HT-29 (cell line): ENCODE results near the gene ZNF280B. TPM values are rescaled to one million over a fixed set of nuclear protein-coding genes. Genes with fewer than 3 reads are reported as not detected.
A peak's percentile ranks its signal among the peaks of the same experiment; 100 is the strongest.
"Not testable (repeated sequence)": the region's sequence is repeated elsewhere in the genome, so short reads cannot be mapped to it uniquely, and the experiment has no call there.

Source experiments
- DNase-seq: peaks from one replicate; pipeline ENCODE4 v3.0.0-alpha.2; 2015; ENCODE audit warnings: low spot score
- total RNA-seq: library from RNA; depleted of rRNA; stranded (reverse); fragments of >200 nt; shearing (Covaris generic); gene quantifications from 2 replicates; pipeline ENCODE4 v1.2.3, GENCODE V29; 2014

The ZNF280B gene
- total RNA-seq, 1 experiment from 2014 or later = not detected

DNA sequence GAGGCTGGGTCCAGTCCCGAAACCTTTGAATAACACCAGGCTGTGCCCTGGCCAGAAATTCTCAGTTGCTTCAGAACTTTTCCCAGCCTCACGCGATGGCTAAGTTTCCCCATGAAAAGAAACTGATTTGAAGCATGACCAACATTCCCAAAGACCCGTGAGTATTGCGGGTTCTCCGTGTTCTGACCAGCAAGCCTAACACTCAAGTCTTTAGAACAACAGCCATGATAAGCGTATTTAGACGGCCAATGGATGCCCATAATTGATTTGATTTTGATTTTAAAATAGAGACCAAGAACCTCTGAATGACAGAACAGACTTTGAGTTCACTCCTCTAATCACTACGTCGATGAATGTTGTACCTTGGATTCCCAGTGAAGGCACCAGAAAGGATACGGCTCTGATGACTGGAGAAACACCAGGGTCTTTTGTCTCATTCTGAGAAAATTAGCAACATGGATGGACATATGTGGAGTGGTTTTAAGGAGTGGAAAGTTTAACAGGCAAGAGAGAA is 43.9 kb downstream of the ZNF280B start:
- no peak for DNase-seq

DNA sequence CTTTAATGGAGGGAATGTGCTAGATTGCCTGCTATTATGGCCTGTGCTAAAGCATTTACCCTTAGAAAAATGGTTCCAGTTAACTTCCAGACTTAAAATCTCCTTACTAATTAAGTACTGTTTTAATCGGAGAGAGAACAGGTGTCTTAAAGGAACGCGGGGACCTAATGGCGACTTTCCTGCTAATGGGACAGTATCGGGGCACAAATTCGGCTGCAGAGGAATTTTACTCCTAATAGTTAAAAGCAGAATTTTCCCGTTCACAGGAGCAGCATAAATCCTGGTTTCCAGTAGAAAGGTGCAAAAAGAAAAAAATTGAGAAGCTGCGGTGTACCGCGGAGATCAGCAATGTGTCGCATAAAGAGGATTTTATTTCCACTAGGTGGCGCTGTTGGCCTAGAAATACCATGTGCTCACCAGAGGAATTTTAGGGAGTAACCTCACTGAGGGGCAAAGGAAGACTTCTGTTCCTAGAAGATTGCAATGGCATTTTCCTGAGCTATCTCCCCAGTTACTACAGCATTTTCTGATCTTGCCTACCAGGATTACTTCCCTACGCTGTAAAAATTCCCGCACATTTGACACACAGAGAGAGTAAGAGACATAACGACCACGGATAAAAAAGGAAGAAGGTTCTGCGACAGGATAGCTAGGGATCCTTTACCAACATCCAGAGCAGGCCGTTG is 44.5 kb downstream of the ZNF280B start:
- DNase-seq = peak; percentile 72

GRCh38 chr22:22462813-22463567 is 45.6 kb downstream of the ZNF280B start:
- DNase-seq = no peak

GRCh38 chr22:22461583-22461982 is 47.0 kb downstream of the ZNF280B start:
- no peak for DNase-seq

DNA sequence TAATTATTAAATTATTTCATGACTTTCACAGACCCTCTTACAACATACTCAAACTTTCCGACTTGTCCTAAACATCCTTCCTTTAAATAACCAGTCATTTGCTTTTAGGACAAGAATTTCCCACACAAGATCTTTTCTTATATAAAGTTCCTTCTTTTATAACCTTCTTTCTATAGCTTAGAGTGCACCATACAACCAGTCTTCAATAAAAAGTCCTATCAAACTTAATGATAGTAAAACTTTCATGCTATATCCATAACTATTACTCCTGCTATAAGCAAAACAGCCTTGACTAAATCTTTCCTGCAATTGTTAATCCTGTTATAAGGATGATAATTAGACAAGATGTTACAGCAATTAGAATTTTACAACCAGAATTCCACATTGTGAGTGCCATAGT is 47.4 kb downstream of the ZNF280B start:
- DNase-seq = no peak

DNA sequence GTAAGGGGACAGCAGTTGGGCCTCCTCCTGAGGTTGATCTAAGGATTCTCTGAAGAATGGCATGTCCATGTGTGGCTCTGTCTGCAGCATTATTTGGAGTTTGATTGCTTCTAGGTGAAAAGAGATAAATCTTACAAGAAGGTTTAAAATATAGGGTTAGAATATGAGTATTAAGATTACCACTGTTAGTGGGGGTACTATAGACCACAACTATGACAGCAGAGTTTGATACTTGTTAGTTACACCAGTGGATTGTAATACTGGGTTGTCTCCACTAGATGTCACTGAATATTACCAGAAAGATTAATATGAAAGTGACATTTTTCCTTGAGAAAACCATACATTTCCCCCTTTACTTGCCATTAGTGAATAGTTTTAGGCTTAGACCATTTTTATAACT is 47.9 kb downstream of the ZNF280B start:
- peak; percentile 18 for DNase-seq

- DNase-seq = no peak
These were observed 48.5 kb downstream of the ZNF280B start for GRCh38 chr22:22460060-22460459.

- no peak for DNase-seq
These were observed 49.5 kb downstream of the ZNF280B start for GRCh38 chr22:22458896-22459588.

DNA sequence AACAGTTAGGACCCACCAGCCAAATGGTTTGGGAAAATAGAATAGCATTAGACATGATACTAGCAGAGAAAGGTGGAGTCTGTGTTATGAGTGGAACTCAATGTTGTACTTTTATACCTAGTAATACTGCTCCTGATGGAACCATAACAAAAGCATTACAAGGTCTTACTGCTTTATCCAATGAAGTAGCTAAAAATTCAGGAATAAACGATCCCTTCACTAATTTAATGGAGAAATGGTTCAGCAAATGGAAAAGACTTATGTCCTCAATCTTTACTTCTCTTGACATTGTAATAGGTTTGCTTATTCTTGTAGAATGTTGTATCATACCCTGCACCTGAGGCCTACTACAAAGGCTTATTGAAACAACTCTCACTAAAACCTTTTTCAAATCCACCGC is 50.2 kb downstream of the ZNF280B start:
- no peak for DNase-seq

GRCh38 chr22:22454997-22455396 is 53.5 kb downstream of the ZNF280B start:
- DNase-seq = no peak

GRCh38 chr22:22452996-22453686 is 55.4 kb downstream of the ZNF280B start:
- no peak for DNase-seq

DNA sequence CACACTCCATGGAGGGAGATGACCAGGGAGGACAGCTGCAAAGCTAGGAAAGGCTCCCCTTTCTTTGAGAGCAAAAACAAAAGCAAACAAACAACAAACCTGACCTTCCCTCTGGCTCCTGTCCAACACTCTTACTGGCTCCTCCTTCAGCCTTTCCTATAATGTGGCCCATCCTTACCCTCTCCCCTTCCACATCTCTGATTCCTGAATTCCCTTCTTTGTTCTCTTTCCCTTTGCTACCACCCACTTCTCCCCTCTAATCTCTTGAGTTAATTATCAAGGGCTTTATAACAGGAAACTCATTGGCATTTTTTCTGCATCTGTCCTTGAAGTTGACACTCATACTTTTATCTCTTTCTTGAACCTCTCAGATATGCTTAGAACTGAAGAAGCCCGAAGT is 56.3 kb downstream of the ZNF280B start:
- DNase-seq = no peak

- no peak for DNase-seq
These were observed 58.2 kb downstream of the ZNF280B start for GRCh38 chr22:22450343-22450839.

GRCh38 chr22:22449819-22450218 is 58.7 kb downstream of the ZNF280B start:
- no peak for DNase-seq

DNA sequence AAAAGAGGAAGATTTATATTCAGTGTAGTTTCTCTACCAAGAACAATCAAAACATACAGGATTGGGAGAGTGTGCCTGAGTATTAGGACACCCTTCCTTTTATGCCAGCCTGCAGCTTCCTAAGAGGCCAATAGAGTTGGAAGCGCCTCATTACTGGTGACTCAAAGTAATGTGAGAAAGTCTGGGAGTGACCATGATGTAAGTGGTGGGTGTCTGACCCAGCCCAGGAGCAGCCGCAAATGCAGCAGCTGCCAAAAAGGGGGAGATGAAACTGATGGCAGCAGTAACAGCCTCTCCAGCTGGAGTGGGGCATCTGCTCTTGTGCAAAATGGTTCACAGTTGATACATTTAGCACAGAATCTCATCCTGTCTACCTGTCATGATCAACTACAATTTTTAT is 62.0 kb downstream of the ZNF280B start:
- no peak for DNase-seq

GRCh38 chr22:22444007-22444589 is 64.4 kb downstream of the ZNF280B start:
- not testable (repeated sequence) for DNase-seq

GRCh38 chr22:22442928-22443709 is 65.4 kb downstream of the ZNF280B start:
- no peak for DNase-seq

DNA sequence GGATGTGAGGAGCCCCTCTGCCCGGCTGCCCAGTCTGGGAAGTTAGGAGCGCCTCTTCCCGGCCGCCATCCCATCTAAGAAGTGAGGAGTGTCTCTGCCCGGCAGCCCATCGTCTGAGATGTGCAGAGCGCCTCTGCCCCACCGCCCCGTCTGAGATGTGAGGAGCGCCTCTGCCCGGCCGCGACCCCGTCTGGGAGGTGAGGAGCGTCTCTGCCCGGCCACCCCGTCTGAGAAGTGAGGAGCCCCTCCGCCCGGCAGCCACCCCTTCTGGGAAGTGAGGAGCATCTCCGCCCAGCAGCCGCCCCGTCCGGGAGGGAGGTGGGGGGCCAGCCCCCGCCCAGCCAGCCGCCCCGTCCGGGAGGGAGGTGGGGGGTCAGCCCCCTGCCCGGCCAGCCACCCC is 66.9 kb downstream of the ZNF280B start:
- not testable (repeated sequence) for DNase-seq

- DNase-seq = no peak
These were observed 68.4 kb downstream of the ZNF280B start for GRCh38 chr22:22440188-22440587.
